HG03575 (cell line): ENCODE results near the gene AAK1.
"Not testable (repeated sequence)": the region's sequence is repeated elsewhere in the genome, so short reads cannot be mapped to it uniquely, and the experiment has no call there.

Source experiments
- ATAC-seq: cut with Tn5 transposase; IDR thresholded peaks from one replicate; pipeline ENCODE4 v1.9.1; 2021; ENCODE audit not compliant: unreplicated experiment, insufficient number of reproducible peaks, low FRiP score; ENCODE audit errors: extremely low read depth

The AAK1 gene

DNA sequence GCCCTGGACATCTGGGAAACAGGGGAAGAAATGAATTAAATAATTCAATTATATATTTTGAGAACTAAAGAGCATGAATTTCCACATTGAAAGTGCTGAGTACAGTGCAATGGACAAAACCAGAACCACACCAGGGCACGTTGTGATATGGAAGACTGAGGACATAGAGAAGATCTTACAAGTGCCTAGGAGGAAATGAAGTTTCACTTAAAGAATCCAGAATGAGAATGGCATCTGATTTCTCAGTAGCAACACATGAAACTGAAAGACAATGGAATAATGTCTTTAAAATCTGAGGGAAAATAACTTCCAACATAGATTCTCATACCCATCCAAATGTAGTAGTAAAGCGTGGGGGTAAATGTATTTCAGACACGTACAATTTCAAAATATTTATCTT lies 20.3 kb upstream of the AAK1 start:
- ATAC-seq = no peak

DNA sequence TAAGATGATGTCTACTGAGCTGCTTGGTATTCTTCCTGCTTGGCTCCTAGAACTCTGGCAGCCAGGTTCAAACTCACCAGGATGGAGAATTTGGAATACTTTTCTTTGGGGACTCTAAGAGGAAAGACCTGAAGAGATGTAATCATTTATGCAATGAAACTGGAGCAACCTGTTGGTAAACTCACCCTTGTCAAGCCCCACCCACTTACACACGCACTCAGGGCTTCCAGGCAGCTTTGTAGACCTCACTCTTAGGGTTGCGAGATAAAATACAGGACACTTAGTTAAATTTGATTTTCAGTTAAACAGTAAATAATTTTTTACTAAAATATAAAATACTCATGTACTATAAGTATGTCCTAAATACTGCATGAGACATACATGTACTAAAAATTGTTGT lies 19.0 kb upstream of the AAK1 start:
- not testable (repeated sequence) for ATAC-seq

DNA sequence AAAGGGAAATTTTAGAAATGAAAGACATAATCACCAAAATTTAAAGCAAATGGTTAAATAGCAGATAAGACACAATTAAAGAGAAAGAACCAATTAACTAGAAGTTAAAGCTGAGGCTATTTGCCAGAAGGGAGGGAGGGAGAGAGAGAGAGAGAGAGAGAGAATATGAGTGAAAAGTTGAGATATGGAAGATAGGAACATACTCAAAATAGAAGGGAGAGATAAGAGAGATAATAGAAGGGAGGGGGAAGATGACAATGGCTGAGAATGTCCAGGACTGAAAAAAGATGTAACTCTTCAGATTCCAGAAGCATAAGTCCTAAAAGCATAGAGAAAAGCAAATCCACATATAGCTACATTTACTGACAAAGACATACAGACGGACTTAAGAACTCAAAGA lies 17.1 kb upstream of the AAK1 start:
- no peak for ATAC-seq

DNA sequence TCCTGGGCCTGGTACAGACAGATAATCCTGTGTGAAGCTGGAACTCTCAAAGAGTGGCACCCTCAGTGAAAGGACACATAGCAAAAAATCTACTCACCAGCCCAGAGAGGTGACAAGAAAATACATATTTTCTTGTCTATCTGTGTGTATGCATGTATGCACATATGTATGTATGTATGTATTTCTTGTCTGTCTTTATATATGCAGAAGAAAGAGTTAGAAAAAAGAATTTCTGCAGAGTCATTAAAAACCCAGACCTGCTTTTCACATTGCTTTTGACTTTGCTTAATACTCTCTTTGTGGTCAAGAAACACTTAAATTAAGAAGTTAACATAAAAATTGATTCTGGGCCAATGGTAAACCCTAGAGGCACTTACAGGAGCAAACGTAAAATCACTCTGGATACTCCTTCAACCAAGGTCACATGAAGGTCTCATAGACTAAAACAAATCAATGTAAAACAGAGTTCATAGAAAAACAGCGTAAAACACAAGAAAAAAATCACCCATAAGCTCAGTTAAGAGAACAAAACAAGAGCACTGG lies 16.5 kb upstream of the AAK1 start:
- no peak for ATAC-seq

DNA sequence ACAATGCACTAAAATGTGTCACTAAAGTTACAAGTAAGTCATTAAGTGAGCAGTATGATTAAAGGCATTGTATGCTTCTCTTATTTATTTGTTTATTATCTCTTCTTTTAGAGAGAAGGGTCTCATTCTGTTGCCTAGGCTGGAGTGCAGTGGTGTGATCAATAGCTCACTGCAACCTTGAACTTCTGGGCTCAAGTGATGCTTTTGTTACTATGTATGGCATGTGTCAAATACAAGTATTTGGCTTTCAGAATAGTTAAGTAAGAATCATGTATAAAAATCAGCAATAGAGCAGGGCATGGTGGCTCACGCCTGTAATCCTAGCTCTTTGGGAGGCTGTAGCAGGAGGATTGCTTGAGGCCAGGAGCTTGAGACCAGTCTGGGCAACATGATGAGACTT lies 15.8 kb upstream of the AAK1 start:
- ATAC-seq = no peak

DNA sequence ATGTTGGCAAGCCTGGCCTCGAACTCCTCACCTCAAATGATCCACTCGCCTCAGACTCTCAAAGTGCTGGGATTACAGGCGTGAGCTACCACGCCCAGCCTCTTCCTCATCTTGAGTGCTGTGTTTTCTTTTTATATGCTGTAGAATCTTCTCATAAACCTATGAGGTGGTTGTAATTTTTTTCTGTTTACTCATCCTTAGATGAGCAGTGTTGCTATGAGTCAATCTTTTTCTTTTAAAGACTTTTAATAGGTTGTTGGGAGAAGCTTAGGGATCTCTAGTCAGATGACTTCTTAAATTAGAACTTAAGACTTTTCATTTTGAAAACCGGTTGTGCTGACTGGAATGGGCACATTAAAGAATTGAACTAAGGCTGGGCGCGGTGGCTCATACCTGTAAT lies 8.7 kb upstream of the AAK1 start:
- no peak for ATAC-seq

DNA sequence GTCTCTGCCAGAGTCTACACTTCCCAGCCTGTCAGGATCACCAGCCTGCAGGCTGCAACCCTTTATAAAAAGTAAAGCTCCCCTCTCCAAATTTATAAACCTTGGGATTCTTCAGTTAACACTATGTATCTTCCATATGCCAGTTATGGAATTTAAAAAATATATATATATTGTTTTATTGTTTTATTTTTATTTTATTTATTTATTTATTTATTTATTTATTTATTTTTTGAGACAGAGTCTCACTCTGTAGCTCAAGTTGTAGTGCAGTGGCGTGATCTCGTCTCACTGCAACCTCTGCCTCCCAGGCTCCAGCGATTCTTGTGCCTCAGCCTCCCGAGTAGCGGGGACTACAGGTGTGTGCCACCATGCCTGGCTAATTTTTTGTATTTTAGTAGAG lies 3.7 kb upstream of the AAK1 start:
- ATAC-seq = not testable (repeated sequence)

DNA sequence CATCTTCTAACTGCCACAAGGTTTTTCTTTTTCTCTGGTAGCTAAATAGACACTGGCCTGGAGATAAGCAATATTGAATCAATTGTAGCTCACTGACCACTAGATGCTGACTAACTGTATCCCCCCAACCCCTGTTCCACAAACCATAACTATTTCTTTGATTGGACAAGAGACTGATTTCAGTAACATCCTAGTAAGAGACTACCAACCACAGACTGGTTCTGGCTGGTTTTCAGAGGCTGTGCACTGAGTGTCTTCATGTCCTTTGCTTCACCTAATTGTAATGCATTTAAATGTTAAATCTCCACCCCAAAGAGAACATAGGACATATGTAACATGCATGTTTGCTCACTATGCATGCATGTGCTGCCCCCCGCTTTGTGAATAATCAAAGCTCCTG lies 3.2 kb upstream of the AAK1 start:
- ATAC-seq = no peak

DNA sequence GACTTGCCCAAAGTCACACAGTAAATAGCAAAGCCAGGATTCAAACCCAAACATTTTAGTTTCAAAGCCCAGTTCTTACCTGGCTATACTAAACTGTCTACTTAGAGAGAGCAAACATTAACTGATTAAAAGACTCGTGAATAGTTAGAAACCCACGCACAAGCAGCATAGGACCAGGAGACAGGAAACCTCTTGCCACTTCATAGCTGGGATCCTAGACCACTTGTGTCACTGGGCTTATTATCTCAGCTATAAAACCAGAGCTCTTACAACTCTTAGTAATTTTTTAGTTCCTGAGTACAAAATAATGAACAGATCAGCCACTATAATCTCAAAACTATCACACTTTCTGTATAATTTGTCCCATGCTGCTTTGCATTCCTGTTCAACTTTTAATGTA lies 2.4 kb upstream of the AAK1 start:
- no peak for ATAC-seq

DNA sequence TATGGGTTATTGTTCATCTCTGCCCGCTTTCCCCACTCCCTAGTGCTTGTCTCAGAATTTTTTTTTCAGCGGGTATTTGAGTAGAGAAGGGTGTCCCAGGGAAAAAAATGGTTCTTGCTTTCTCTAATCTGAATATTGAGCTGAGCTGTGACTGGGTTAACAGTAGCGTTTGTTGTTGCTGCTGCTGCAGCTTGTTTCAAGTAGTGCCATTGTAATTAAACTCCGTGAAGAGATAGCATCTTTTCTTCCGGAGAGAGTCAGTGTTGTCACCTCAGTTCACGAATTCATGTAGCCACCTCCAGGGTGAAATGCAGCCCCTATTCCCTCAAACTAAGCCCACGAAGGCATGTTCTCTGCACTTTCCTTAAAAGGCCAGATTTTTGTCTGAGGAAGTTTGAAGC lies 1.5 kb upstream of the AAK1 start:
- no peak for ATAC-seq

DNA sequence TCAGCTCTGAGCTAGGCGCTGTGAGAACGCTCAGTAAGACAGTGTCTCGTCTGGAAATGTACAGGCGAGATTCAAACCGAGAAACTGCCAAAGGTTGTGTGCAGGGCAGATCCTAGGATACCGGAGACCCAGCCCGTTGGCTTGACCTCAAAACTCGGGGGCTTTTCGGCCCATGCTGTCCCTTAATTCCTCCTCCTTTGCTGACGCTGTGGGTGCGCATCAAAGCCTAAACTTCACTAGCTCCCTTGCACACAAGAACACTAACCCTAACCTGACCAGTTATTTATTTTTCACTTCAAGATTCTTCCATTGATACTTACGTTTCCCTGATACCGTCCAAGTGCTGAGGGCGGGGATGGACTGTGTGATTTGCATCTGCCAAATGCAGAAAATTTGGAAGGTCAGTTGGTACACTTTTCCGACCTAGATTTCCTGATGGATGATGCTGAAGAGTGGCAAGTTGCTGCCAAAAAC lies 1.0 kb upstream of the AAK1 start:
- ATAC-seq = no peak

DNA sequence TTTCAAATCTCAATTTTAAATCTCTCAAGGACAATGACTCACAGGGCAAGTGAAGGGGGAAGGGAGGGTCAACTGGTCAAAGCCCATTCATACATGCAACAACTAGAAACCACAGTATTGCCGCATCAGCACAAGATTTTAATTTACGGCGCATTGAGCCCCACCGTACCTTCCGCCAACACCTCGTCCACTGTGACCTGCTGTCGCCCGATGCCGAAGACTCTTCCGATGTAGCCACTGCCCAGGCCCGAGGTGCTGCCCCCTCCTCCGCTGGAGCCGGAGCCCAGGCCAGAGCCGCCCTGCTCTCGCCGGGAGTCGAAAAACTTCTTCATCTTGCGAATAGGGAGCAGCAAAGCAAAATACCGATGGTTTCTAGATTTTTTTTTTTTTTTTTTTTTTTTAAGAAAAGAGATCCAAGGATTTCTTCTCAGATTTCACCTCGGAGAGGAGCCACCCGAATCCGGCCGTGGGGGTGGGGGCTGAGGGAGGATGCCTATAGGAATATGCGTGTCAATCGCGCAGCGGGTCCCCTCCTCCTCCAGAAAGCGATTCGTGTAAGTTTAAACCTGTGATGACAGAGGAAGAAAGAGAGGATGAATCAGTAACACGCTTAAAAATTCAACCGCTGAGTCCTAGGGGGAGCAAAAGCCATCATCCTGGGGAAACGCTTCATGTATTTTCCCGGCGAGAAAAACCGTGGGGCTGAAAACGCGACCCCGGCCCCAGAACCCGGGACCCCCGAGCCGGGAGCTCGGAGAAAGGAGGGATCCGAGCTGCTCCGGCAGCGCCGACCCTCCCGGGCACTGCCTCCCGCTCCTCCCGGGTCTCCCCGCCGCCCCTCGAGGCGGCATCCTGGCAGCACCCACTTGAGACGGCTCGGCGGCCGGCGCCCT lies 584 bp downstream of the AAK1 start:
- ATAC-seq = no peak

DNA sequence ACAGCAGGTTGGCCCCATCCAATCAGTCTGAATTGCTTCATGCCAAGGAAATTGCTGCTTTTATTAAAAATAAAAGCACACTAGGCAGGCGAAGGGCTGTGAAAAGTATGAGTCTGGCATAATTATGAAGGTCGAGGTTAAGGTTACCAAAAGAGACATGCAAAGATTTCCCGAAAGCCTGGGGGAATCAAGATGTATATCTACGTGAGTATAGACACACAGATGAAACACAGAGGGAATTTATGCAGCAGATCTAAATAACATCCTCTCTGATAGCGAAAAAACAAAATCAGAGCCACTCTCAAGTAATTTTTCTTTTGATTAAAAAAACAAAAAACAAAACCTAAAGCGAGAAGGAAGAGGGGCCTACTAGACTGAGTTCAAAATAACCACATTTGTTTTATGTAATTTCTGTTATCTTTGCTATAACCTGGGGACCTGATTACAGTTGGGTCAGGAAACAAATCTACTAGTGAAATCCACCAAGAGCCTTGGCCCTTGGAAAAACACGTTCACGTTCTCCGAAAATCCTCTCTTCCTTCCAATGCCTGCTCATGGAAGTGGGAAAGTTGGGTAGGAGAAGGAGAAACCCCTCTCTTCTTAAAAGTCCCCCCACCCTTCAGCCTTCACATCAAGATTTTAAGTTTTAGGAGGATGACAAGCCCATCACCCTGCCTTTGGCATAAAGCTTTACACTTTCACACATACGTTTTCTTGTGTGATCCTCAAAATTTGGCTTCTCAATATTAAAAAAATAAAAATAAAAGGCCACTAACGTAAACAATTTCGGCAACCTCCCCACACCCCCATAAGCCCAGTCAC lies 1.4 kb downstream of the AAK1 start:
- no peak for ATAC-seq

DNA sequence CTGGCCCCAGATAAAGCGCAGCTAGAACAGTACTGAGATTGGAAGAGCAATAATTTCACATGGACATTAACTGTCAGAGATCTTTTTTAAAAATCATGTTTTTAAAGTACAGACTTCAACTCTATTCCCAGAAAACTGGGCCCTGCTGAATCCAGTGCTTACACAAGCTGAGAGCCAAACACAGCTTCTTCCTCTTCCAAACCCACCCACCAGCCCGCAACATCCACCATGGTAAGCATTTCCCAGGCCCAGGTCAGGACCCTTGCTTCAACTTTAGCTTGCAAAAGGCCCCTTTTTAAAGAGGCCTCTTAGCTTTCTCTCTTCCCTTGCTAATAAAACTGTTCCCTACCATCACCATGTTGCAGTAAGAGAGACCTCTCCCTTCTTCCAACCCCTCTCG lies 2.1 kb downstream of the AAK1 start:
- no peak for ATAC-seq

DNA sequence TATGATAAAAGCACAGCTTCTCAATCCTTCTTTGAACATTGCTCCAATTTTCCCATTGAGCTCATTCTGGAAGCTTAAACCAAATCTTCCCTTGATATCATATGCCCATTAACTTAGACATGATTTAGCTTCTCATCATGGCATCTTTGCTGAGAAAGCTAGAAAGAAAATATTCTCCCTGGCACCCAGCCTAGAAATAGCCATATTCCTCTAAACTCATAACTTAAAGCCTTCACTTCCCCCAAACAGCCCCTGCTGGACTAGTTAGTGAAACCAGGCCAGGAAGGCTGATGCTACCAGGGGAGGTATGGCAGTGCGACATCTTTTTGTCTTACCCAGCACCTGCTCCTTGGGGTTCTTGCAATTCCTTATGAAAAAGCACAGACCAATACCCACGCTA lies 4.3 kb downstream of the AAK1 start:
- no peak for ATAC-seq

DNA sequence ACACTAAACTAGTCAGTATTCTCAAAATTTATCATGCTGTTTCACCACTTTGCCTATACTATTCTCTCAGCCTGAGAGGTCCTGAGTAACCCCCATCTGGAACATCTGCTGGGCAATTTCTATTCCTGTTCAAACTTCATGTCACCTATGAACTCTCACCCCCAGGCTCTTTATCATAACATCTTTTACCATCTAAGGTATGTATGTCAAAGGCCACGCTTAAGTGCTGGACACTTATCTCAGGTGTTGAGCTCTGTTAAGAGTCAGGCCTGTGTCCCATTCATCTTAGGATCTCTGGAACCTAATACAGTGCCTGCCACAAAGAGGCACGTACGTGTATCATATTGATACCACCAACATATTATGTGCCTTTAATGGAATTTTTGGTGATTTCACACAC lies 4.9 kb downstream of the AAK1 start:
- no peak for ATAC-seq

DNA sequence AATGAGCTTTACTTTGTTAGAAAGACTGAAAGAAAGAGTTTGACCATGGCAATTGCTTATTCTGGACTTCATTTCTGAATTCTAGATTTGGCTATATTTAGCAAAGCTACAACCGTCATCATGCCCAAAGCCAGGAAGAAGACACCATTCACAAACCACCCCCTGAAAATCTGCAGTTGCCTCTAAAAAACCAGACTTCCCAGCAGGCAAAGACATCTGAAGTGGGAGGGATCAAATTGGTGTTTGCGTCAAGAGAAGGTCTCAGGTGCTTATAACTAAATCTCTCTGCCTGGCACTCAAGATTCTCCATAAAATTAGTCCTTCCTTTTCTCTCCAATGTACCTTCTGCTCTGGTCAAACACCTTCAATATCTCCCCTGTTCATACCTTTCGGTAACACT lies 5.6 kb downstream of the AAK1 start:
- no peak for ATAC-seq

DNA sequence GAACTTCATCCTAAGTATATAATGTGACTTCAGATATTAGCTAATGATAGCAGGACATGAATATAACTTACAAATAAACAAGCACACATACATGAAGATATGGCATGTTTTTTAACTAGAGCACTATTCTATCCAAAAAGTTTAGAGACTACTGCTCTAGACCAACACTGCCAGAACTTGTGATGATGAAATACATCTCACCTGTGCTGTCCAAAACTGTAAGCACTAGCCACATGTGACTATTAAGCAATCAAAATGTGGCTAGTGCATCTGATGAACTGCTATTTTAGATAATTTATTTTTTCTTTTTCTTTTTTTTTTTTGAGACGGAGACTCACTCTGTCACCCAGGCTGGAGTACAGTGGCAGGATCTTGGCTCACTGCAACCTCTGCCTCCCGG lies 7.1 kb downstream of the AAK1 start:
- ATAC-seq = no peak

DNA sequence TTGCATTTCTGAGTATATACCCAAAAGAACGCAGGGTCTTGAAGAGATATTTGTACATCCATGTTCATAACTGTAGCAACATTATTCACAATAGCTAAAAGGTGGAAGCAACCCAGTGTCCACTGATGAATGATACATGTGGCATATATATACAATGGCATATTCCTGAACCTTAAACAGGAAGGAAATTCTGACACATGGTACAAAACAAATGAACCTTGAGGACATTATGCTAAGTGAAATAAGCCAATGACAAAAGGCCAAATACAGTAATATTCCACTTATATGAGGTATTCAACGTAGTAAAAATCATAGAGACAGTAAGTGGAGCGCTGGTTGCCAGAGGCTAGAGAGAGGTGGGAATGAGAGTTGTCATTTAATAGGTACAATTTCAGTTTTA lies 8.1 kb downstream of the AAK1 start:
- ATAC-seq = no peak
